SKM-1 (cell line): ENCODE results near the gene CRADD.

Source experiments
- DNase-seq: peaks from one replicate; lab custom pipeline; 2025; ENCODE audit not compliant: unreplicated experiment; lab: John Stamatoyannopoulos, UW

The CRADD gene

DNA sequence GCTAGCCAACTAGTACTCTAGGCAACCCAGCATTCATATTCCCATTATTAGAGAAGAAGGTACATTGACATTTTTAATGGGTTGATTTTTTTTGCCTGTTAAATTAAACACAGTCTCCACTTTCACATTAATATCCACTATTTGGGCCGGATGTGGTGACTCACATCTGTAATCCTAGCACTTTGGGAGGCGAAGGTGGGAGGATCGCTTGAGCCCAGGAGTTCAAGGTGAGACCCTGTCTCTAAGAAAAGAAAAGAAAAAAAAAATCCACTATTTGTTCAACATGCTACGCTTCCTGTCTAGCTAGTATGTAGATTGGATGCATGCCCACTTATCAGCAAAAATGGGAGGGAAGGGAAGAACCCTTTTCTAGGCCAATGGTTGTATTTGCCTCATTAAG, 7.1 kb upstream of the CRADD start:
- no peak for DNase-seq

DNA sequence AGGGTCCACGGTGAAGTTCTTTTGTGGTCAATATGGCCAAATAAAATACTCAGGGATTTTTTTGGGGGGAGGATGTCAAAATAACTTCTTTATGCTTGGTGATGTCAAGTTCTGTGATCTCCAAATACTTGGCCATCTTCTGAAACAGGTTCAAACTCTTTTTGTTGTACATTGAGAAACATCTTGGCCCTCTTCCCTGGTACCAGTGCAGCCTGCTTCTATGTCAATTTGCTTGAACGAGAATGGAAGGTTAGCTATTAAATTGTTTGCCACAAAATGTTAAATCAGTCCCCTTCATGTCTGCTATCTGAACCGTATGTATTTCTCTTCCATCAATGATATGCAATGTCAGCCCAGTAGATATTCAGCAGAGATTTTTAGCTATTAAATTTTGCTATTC, 6.1 kb upstream of the CRADD start:
- no peak for DNase-seq

GRCh38 chr12:93673084-93673483, 4.1 kb upstream of the CRADD start:
- DNase-seq, result no peak

- no peak for DNase-seq
Measured at GRCh38 chr12:93674386-93674785, 2.8 kb upstream of the CRADD start.

GRCh38 chr12:93676408-93677194, 574 bp upstream of the CRADD start:
- no peak for DNase-seq

DNA sequence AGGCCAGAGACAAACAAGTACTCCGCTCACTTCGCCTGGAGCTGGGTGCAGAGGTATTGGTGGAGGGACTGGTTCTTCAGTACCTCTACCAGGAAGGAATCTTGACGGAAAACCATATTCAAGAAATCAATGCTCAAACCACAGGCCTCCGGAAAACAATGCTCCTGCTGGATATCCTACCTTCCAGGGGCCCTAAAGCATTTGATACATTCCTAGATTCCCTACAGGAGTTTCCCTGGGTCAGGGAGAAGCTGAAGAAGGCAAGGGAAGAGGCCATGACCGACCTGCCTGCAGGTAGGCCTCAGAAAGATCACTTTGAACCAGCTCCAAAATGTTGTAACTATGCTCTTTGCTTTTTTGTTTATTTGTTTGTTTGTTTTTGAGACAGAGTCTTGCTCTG, 1.6 kb downstream of the CRADD start:
- DNase-seq, result no peak

GRCh38 chr12:93679308-93679925, 2.2 kb downstream of the CRADD start:
- no peak for DNase-seq

DNA sequence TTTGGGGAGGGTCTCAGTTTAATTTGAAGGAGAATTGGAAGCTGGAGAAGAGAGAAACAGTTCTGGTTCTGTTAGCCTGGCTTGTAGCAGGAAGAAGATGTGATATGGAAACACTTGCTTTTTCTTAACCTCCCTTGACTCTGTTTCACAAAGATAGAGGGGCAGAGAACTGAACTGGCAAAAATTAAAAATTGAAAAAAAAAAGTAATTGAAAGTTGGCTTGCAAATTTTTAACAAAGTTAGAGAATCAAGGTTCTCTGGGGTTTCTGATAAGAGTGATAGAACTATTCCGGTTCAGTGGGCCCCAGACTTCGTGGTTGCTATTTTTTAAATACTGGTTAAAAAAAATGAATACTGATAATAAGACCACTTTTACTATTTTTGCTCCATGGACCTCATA, 2.8 kb downstream of the CRADD start:
- DNase-seq, result no peak

GRCh38 chr12:93682846-93683261, 5.7 kb downstream of the CRADD start:
- no peak for DNase-seq

- no peak for DNase-seq
Measured at GRCh38 chr12:93683410-93683809, 6.2 kb downstream of the CRADD start.

- DNase-seq, result no peak
Measured at GRCh38 chr12:93684716-93685115, 7.5 kb downstream of the CRADD start.

DNA sequence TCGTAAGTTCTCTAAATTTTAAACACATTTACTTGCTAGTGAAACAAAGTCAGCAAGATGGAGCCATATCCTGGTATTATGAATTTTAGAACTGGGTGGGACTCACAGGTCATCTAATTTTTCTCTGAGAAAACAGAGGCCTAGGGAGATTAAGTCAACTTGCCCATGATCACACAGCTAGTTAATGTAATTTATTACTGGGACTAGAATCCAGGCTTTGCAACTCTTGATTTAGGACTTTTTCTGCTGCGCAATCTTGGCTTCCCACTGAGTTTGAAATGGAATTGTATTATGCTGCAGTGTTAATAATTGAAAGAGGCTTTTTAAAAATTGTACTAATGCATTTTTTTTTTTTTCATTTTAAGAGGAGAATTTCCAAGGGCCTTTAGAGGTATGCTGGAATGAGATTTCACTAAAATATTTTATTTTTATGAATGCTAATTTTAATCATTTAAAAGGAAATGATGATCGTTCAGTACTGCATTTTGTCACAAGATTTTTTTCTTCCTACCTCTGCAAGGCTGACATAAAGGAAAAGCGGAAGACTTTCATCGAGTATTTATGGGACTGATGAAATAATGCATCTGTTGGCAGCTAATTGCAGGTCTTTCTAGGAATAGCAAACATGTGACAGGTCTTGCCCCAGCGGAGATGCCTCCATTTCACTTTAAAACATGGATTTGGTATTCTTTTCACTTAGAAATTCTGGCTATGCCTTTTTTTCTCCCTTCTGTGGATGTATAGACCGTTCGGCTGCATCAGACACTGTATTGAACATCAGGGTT, 9.6 kb downstream of the CRADD start:
- DNase-seq, result no peak

DNA sequence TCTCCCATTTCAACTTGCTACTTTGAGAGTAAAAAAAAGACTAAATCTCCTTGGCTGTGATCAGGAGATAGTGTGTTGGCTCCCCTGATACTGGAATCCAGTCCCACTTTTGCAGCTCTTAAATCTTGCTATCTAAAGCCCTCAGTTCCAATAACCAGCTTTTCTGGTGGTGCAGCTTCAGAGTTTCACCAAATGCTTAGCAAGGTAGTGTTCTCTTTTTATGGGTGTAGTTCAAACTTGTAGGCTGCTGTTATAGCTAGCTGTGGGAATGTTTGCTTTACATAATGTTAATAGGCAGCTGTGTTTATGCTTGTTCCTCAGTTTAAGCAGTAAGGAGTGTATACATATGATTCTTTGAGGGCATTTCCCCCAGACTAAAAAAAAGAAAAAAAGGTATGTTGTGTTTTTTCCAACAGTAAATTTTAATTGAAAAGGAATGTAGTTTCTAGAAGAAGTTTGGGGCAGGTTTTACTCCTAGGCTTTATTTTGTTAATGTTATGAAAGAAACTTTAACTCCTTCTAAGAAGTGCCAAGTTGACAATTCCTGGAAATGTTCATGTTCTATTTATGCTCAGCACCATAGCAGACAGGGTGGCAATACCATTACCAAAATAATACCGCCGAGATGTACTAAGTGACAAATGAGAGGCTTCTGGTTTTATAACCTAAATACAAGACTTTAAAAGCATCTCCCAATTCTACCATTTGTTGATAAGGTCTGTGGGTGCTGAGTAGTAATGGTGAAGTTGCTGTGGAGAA, 12.1 kb downstream of the CRADD start:
- DNase-seq, result no peak

DNA sequence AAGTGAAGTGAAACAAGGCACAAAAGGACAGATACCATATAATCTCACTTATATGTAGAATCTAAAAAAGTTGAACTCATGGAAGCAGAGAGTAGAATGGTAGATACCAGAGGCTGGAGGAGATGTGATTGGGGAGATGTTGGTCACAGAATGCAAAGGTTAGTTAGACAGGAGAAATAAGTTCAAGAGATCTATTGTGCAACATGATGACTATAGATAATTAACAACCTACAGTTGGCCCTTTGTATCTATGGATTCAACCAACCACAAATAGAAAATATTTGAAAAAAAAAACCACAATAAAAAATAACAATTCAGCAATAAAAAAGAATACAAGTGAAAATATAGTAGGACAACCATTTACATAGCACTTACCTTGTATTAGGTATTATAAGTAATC, 19.3 kb downstream of the CRADD start:
- no peak for DNase-seq

- no peak for DNase-seq
Measured at GRCh38 chr12:93698307-93699092, 21.3 kb downstream of the CRADD start.

GRCh38 chr12:93699271-93700145, 22.3 kb downstream of the CRADD start:
- DNase-seq, result no peak

- no peak for DNase-seq
Measured at GRCh38 chr12:93702707-93703315, 25.6 kb downstream of the CRADD start.

DNA sequence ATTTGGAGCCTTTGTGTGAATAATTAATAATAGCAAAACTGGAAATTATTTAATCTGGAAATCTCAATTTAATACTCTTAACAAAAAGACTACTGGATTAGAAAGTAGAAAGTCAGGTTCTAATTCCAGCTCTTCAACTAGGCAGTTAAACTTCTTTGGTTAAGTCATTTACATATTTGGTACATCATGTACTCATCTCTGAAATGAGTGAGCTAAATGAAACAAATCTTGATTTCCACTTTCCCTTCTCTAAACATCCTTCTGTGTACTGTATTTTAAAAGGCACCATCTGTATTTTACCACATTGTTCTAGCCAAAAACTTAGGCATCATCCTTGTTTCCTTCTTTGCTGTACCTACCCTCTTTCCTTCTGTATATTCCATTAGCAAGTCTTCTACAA, 26.9 kb downstream of the CRADD start:
- DNase-seq, result no peak

- DNase-seq, result no peak
Measured at GRCh38 chr12:93704625-93705024, 27.4 kb downstream of the CRADD start.
